ENCODE measurements around the gene AVPI1.

DNA sequence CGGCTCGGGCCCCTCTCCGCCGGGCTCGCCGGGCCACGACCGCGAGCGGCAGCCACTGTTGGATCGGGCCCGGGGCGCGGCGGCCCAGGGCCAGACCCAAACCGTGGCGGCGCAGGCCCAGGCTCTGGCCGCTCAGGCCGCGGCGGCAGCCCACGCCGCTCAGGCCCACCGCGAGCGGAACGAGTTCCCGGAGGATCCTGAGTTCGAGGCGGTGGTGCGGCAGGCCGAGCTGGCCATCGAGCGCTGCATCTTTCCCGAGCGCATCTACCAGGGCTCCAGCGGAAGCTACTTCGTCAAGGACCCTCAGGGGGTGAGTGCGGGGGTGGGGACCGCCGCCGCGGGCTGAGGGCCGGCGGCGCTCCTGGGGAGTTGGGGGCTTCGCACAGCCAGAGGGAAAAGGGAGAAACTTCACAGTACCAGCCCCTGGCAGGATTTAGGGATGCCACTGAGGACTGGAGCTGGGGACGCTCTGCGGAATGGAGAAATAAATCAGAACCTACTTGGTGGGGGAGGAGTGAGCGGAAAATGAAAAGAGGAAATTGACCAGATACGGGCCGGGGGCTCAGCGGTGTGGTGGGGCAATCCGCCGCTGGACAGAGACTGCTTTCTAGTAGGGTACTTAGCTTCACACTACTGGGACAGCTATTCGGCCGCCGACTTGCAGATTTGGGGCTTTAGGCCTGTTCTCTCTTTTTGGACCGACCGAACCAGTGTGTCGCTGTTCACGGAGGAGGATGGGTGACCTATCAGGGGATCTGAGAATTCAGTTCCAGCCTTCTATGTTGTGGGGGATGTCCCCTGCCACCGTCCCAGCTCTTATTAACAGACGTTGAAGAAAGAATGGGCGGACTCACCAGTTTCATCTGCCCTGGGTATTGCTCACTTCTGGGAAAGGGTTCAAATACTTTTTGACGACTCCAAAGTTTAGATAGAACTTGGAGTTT is 45.9 kb downstream of the AVPI1 start:
- no peak for TF ChIP-seq POLR2A (IDR thresholded peaks at IDR 0.05; ENCODE audit: low read depth, low read length)
- no peak for TF ChIP-seq TAF1 (IDR thresholded peaks at IDR 0.05; ENCODE audit: borderline replicate concordance, low read depth, low read length)

All from GM12892 (cell line).